Measurements from ENCODE around the gene DOC2B.
A peak's percentile ranks its signal among the peaks of the same experiment; 100 is the strongest.
"Not testable (repeated sequence)": the region's sequence is repeated elsewhere in the genome, so short reads cannot be mapped to it uniquely, and the experiment has no call there.

Gene DOC2B

DNA sequence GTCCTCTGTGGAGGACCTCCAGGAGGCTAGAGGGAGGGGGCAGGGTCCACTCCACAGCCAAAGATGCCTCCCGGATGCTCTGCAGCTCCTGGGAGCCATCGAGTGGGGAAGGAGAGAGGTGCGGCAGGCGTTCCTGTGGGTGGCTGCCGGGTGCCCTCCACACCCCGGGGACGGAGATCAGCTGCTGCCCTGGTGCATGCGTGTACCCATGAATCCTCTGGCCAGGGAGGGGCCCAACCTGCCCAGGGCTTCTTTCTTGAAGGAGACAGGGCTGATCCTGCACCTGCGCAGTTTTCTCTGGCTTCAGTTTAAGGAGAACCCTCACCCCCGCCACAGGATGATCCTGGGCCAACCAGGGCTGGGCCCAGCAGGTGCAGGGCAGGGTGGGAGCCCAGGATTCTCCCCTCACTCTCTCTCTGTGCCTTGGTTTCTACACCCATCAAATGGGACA lies 33.5 kb upstream of the DOC2B start:
- DNase-seq: no peak
- in situ Hi-C loops (cut with MboI; ENCODE audit: low pct_unique_long_range_greater_than_20kb, low sequenced_read_pairs): no loop called here

DNA sequence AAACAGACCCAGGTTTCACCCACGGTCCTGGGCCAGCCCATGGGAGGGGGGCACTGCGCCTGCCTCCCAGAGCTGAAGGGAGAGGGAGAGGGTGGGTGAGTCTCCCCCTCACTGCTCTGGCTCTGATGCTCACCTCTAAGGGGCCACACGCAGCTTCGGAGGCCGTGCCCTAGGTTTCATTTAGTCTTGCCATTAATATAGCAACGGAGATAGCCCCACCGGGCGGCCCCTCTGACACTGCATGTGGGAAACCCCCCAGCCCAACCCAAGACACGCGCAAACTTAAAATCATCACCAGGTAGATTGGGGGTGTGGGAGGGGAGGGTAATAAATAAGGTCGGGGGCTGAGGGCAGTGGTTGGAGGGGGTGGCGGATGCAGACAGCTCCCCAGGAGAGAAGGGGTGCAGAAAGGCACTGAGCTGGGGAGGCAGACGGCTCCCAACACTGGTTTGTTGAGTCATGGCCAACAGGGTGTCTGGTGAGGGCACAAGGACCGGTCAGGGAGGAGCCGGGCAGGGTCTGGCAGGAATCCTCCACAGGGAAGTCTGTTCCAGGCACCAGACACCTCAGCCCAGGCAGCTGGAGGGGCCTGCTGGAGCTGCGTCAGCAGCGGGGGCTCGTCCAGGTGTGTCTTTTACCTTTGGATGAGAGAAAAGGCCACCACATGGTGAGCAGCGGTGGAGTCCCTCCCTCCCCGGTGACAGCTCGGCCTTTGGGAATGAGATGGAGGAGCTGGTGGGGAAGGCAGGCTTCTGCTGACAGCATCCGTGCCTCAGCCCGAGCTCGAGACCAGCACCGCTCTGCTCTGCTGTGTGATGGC lies 32.0 kb upstream of the DOC2B start:
- in situ Hi-C loops (cut with MboI; ENCODE audit: low pct_unique_long_range_greater_than_20kb, low sequenced_read_pairs): no loop called here

DNA sequence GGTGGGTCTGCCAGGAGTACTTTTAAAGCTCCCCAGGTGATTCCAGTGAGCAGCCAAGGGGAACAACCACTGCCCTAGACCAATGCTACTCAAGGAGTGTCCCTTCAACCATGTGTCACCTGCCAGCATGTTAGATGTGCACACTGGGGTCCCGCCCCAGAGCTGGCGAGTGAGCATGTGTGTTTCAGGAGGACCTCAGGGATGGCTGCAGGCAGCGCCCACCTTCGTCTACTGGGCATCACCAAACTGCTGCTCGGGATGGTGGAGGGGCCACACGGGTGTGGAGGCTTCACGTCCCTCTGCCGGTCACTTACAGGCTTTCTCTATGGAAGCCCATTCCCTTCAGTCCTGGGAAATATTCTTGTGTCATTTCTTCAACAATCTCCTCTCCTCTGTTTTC lies 29.0 kb upstream of the DOC2B start:
- no peak for DNase-seq
- in situ Hi-C loops (cut with MboI; ENCODE audit: low pct_unique_long_range_greater_than_20kb, low sequenced_read_pairs): no loop called here

More for the DNA sequence above, 32.0 kb upstream of the DOC2B start:
- no peak for DNase-seq

DNA sequence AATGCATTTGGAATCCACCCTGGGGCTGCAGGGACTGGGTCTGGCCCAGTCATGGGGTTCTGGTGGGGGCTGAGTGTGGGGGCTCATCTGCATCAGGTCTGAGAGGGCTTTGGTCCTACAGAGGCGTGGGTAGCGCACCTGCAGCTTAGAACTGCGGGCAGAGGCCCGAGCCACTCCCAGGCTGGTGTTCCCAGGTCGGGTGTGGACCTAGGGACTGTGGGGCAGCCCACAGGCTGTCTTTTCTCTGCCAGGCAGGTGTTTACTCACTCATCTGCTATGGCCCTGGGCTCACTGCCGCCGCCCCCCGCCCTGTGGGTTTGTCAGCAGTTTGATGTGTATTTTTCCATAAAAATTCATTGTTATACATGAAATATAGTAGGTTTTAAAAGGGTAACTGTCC lies 27.0 kb upstream of the DOC2B start:
- in situ Hi-C loops (cut with MboI; ENCODE audit: low pct_unique_long_range_greater_than_20kb, low sequenced_read_pairs): no loop called here
- no peak for DNase-seq

DNA sequence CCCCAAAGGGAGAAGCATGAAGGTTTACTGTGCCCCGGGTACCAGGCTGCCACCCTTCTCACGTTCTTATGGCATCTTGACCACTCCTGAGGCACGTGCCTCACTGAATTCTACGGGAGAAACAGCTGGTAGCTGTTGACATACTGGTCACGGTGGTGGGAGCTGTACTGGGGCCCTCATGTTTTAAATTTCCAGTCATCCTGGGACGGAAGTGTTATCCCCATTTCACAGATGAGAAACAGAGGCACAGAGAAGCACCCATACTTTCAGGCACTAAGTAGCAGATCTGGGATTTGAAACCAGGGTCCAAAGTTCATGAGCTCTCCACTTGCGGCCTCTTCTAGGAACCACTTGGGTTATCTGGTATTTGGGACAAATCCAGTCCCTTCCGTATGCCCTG lies 26.3 kb upstream of the DOC2B start:
- DNase-seq: no peak
- in situ Hi-C loops (cut with MboI; ENCODE audit: low pct_unique_long_range_greater_than_20kb, low sequenced_read_pairs): no loop called here

DNA sequence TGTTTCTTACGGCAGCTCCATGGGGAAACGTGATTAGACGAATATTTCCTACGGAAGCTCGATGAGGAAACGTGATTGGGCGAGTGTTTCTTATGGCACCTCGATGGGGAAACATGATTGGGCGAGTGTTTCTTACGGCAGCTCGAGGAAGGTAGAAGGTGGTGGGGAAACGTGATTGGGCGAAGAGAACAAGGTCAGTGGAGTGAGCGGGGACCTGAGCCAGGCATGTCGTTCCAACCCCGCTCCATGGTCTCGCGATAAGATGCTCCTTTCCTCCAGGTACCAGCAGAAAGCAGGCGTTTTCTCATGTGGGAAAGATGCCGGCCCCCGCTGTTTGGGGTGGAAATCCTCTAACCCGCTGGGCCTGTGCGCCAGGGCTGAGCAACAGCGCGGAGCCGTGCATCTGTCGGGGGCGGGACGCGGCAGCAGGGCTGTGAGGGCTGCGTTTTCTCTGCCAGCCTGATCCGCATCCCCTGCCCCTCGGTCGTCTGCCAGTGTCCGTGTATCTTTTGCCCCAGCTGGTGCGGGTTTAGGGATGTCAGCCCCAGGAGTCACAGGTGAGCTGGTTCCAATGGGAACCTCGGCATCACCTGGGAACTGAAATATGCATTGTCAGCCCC lies 25.6 kb upstream of the DOC2B start:
- no peak for DNase-seq
- in situ Hi-C loops (cut with MboI; ENCODE audit: low pct_unique_long_range_greater_than_20kb, low sequenced_read_pairs): no loop called here

DNA sequence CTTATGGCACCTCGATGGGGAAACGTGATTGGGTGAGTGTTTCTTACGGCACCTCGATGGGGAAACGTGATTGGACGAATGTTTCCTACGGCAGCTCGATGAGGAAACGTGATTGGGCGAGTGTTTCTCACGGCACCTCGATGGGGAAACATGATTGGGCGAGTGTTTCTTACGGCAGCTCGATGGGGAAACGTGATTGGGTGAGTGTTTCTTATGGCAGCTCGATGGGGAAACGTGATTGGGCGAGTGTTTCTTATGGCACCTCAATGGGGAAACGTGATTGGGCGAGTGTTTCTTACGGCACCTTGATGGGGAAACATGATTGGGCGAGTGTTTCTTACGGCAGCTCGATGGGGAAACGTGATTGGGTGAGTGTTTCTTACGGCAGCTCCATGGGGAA lies 25.0 kb upstream of the DOC2B start:
- in situ Hi-C loops (cut with MboI; ENCODE audit: low pct_unique_long_range_greater_than_20kb, low sequenced_read_pairs); DNase-seq: not testable (repeated sequence)

DNA sequence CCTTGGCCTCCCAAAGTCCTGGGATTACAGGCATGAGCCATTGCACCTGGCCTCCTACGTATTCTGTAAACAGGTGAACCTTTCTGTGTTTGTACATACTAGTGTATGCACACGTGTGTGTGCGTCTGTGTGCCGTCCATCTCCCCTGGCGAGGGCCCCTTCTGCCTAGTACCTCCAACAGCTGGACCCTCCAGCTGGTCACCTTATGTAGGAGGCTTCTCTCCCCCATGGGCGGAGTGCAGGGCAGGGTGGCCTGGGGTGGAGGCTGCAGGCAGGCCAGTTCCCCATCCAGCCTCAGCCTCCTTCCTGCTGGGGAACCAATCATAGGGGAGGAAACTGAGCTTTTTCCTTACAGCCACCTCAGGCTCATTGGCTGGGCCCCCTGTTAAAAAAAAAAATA lies 24.4 kb upstream of the DOC2B start:
- in situ Hi-C loops (cut with MboI; ENCODE audit: low pct_unique_long_range_greater_than_20kb, low sequenced_read_pairs): no loop called here
- no peak for DNase-seq

DNA sequence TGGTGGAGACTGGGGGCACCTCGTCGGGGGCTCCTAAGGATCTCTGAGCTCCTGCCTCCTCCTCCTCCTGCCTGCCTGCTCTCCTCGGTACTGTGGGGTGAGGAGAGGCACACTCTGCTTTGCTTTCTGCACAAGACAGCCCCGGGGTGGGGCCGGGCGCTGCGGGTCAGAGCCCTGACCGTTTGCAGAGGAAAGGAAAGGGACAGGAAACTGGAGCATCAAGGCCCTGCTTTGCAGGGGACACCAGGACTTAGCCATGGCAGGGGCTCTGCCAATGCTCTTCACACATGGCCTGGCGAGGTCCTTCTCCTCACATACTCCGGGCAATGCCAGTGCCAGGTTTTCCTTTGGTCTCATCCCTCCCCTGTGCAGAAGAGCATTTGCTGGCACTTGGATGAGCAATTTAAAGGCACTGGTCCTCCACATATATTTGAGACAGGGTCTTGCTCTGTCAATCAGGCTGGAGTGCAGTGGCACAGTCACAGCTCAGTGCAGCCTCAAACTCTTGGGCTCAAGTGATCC lies 23.8 kb upstream of the DOC2B start:
- in situ Hi-C loops (cut with MboI; ENCODE audit: low pct_unique_long_range_greater_than_20kb, low sequenced_read_pairs): no loop called here
- DNase-seq: no peak

DNA sequence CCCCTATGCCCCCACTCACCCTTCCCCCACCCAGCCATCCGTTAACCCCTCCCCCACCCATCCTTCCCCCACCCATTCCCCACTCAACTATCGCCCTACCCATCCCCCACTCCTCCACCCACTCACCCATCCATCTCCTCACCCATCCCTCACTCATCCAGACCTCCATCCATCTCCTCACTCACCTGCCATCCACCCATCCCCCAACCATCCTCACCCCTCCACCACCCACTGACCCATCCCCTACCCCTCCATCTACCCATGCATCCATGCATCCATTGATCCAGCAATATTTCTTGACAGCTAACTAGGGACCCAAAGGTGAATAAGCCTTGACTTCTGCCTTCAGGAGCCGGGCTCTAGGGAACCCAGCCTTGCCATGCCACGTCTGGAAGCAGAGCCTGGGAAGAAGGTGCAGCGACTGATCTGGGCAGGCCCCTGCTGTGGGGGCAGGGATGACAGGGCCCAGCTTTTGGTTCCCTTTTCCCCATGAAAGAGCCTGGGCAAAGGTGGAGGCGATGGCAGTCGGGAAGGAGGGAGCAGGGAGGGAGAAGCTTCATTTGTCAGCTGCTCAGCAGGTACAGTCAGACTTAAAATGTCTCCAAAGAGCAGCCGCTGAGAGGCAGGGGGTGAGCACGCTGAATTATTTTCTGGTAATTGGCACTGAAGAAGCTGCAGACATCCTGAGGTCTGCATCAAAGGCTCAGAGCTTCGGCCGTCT lies 23.1 kb upstream of the DOC2B start:
- no peak for DNase-seq
- in situ Hi-C loops (cut with MboI; ENCODE audit: low pct_unique_long_range_greater_than_20kb, low sequenced_read_pairs): no loop called here

DNA sequence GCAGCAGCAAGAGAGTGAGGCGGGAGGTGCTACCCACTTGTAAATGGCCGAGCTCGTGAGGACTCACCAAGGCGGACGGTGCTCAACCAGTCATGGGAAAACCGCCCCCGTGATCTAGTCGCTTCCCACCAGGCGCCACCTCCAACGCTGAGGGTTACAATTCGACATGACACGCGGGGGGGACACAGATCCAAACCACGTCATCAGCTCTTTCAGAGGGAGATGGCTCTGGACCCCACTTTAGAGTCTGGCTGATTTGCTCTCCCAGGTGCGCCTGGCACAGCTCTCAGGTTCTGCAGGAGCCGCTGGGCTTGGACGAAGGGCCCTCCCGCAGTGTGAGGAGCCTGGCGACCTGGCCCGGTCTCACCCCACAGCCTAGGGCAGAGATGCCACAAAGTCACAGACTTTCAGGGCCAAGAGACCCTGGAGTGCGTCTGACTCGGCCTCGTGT lies 21.1 kb upstream of the DOC2B start:
- no peak for DNase-seq
- in situ Hi-C loops (cut with MboI; ENCODE audit: low pct_unique_long_range_greater_than_20kb, low sequenced_read_pairs): no loop called here

DNA sequence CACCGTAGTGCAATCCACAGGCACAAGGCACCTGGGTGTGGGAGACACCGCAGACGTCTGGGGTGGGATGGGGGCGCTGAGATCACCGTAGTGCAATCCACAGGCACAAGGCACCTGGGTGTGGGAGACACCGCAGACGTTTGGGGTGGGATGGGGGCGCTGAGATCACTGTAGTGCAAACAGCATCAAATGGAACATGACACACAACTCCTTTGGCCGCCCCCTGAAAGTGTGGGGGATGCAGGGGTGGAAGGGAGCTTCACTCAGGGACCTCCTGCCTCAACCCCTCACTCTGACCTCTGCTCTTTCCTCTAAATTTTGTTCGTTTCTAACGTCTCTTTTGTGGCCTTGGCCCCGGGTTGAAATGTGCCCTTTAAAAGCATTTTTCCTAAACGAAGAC lies 20.3 kb upstream of the DOC2B start:
- in situ Hi-C loops (cut with MboI; ENCODE audit: low pct_unique_long_range_greater_than_20kb, low sequenced_read_pairs); DNase-seq: not testable (repeated sequence)

DNA sequence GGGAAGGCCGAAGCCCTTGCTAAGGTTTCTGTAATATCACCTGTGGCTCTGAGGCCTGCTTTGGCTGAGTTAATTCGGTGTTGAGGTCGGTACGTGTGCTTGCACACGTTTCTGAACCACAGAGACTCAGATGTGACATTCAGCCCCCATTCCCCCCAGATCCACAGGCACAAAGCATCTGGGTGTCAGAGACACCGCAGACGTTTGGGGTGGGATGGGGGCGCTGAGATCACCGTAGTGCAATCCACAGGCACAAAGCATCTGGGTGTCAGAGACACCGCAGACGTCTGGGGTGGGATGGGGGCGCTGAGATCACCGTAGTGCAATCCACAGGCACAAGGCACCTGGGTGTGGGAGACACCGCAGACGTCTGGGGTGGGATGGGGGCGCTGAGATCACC lies 19.8 kb upstream of the DOC2B start:
- DNase-seq; in situ Hi-C loops (cut with MboI; ENCODE audit: low pct_unique_long_range_greater_than_20kb, low sequenced_read_pairs): not testable (repeated sequence)

DNA sequence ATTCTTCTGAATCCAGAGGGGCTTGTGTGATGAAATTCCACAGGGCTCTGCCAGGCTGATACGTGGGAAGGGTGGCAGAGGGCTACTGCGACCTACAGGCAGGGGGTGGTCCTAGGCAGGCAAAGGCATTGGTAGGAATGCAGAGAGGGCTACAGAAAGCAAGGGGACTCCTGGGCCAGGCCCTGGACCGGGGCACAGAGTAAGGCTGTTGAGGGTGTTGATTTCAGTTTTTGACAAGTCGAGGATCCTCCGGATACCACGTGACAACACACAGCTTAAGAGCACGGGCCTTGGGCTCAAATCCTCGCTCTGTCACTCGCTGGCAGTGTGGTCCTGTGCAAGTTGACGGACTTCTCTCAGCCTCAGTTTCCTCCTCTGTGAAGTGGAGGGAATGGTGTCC lies 19.1 kb upstream of the DOC2B start:
- DNase-seq: no peak
- in situ Hi-C loops (cut with MboI; ENCODE audit: low pct_unique_long_range_greater_than_20kb, low sequenced_read_pairs): no loop called here

DNA sequence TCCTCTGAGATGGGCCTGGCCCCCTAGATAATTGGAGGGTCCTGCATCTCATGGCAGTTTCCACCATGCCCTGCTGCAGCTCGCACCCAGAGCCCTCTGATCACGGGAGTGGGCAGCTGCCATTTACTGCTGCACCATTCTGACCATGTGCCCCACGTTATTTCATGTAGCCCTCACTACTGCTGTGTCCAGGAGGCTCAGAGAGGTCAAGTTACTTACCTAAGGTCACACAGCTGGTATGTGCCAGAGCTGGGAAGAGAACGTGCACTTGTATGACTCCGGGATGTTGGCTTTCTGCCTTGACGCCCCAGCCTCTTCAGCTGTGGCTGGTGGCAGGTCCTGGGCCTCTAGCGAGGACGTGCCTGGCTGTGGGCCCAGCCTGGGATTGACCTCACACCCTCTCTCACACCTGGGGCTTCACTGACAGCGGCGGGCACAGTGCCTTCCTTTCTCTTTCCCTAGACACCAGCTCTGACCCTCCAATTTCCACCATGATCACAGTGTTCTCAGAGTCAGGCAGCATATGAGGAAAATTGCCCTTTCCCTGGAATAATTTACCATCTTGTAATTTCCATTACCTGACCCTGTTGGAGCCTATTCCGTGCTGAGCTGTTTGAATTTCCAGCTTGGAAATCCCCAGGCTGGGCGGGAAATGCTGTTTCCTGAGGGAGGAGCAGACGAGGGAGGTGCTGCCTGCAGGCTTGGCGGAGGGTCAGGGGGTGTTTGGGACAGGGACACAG lies 18.5 kb upstream of the DOC2B start:
- DNase-seq: no peak
- in situ Hi-C loops (cut with MboI; ENCODE audit: low pct_unique_long_range_greater_than_20kb, low sequenced_read_pairs): no loop called here

DNA sequence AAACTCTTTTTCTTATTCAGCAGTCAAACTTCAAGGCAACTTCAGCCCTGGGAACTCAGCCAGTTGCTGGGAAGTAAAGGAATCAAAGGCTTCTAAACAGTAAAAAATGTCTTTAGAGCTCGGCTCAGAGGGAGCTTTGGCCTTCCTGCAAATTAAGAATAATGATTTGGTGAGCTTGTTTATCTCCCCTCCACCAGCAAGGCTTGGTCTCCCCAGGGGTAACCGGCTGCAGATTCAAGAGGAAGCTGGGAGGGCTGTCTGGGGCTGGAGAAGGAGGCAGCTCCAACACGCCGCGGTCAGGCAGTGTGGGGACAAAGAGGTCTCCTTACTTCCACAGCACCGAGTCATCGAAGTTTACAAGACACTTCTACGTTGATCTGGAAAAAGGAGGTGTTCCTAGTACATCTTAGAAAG lies 17.7 kb upstream of the DOC2B start:
- peak; percentile 15 for DNase-seq
- in situ Hi-C loops (cut with MboI; ENCODE audit: low pct_unique_long_range_greater_than_20kb, low sequenced_read_pairs): no loop called here

DNA sequence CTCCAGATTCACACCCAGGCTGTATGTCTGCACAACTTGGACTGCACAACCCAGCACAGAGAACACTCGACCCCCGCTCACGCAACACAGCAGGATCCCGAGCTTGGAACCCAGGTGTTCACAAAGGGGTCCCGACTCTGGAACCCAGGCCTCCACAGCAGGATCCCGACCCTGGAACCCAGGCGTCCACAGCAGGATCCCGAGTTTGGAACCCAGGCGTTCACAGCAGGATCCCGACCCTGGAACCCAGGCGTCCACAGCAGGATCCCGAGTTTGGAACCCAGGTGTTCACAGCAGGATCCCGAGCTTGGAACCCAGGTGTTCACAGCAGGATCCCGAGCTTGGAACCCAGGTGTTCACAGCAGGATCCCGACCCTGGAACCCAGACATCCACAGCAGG lies 16.8 kb upstream of the DOC2B start:
- in situ Hi-C loops (cut with MboI; ENCODE audit: low pct_unique_long_range_greater_than_20kb, low sequenced_read_pairs); DNase-seq: not testable (repeated sequence)

DNA sequence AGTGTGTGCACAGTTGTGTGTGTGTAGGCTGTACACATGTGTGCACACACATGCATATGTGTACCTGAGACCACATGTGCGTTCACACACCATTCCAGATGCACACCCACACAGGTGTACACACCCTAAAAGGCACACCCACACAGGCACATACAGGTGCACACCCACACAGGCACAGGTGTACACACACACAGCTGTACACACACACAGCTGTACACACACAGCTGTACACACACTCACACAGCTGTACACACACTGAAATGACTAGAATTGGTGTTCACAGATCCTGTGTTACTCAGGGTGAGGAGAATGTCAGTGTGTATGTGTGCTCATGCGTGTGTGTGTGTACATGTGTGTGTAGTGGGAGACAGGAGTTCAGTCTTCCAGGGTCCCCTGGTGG lies 15.9 kb upstream of the DOC2B start:
- in situ Hi-C loops (cut with MboI; ENCODE audit: low pct_unique_long_range_greater_than_20kb, low sequenced_read_pairs): no loop called here
- no peak for DNase-seq
